ENCODE results near the gene RNPC3. TPM values are rescaled to one million over a fixed set of nuclear protein-coding genes. Genes with fewer than 3 reads are reported as not detected.

The RNPC3 gene
- total RNA-seq, 1 experiment from 2014 or later, result 12.2 TPM

GRCh38 chr1:103517380-103518047, 8.0 kb upstream of the RNPC3 start:
- H2BK15ac ChIP-seq (ENCODE audit: low read depth, low read length), result no peak overlapping the region
- H3K23ac ChIP-seq (ENCODE audit: insufficient read length, low read depth, low read length), result no peak overlapping the region
- H3K79me1 ChIP-seq (ENCODE audit: insufficient read depth, low read depth, low read length, poor library complexity, severe bottlenecking), result no peaks in the 10 kb centered on the region
- no peak overlapping the region for H4K91ac ChIP-seq (ENCODE audit: insufficient read length, low read depth, low read length)
- H3K9ac ChIP-seq (ENCODE audit: extremely low read depth, insufficient read length, low read length), result no peak overlapping the region
- H4K8ac ChIP-seq (replicated peaks; ENCODE audit: insufficient read length, low read depth, low read length), result no peak overlapping the region
- H3K4me1 ChIP-seq (ENCODE audit: insufficient read depth, low read length), result no peaks in the 10 kb centered on the region
- H2BK5ac ChIP-seq (ENCODE audit: insufficient read length, low read length), result no peak overlapping the region
- H3K4ac ChIP-seq (ENCODE audit: low read depth, low read length), result no peak overlapping the region
- no peak for TF ChIP-seq CTCF (conservative IDR thresholded peaks at IDR 0.05)
- H3K18ac ChIP-seq (ENCODE audit: insufficient read length, low read depth, low read length), result no peak overlapping the region
- no peaks in the 10 kb centered on the region for H3K9me3 ChIP-seq (ENCODE audit: control insufficient read depth, low read depth, low read length)
- H2AFZ ChIP-seq (ENCODE audit: low read length), result no peak overlapping the region
- no peaks in the 10 kb centered on the region for H3K27me3 Mint-ChIP-seq (ENCODE audit: low read depth)
- no peak overlapping the region for H3K56ac ChIP-seq (ENCODE audit: insufficient read length, low read depth, low read length)
- H3K27ac Mint-ChIP-seq, result no peak overlapping the region
- H3K14ac ChIP-seq (ENCODE audit: insufficient read depth, low read length), result no peak overlapping the region
- no peak overlapping the region for H2BK120ac ChIP-seq (ENCODE audit: low read depth, low read length, poor library complexity, severe bottlenecking)
- no peak overlapping the region for H3K4me2 ChIP-seq (ENCODE audit: insufficient read depth, insufficient read length, low read length)
- H3K4me1 Mint-ChIP-seq, result no peaks in the 10 kb centered on the region
- H3K4me3 Mint-ChIP-seq, result no peak overlapping the region
- no peaks in the 10 kb centered on the region for H3K9me3 Mint-ChIP-seq
- H3K23me2 ChIP-seq (ENCODE audit: insufficient read length, low read depth, low read length, poor library complexity, severe bottlenecking), result no peaks in the 10 kb centered on the region
- no peaks in the 10 kb centered on the region for H3K27me3 ChIP-seq (ENCODE audit: insufficient read depth, low read length)
- H3K36me3 Mint-ChIP-seq (ENCODE audit: insufficient read depth in 1 of 3, low read depth in 3 of 3), result no peaks in the 10 kb centered on the region
- no peak overlapping the region for H2BK20ac ChIP-seq (ENCODE audit: low read depth, low read length, poor library complexity, severe bottlenecking)
- no peak for DNase-seq
- H3K79me2 ChIP-seq (ENCODE audit: insufficient read depth, low read length), result no peaks in the 10 kb centered on the region
- H3T11ph ChIP-seq (ENCODE audit: low read length), result no peak overlapping the region
- no CpG with 5 or more reads among the region's 2 CpGs for WGBS (ENCODE audit: extremely low coverage, insufficient read length, low lambda C conversion rate)
- no peak overlapping the region for H4K5ac ChIP-seq (ENCODE audit: insufficient read length, low read depth, low read length)
- H2BK12ac ChIP-seq (ENCODE audit: insufficient read length, low read depth, low read length), result no peak overlapping the region
- no peak overlapping the region for H2AK5ac ChIP-seq (ENCODE audit: insufficient read length, low read length)
- H3K27ac ChIP-seq (ENCODE audit: insufficient read length, low read depth, low read length), result no peak overlapping the region
- H4K20me1 ChIP-seq (ENCODE audit: control insufficient read depth, insufficient read depth, insufficient read length), result no peaks in the 10 kb centered on the region

All from H9 (cell line).